Pons (tissue), 1 donor: ENCODE results near the gene SHISAL2A.
A peak's percentile ranks its signal among the peaks of the same experiment; 100 is the strongest.
"Not testable (repeated sequence)": the region's sequence is repeated elsewhere in the genome, so short reads cannot be mapped to it uniquely, and the experiment has no call there.

Experiments used
- DNase-seq: peaks from one replicate; pipeline ENCODE4 v3.0.0-alpha.2; 2016; ENCODE audit warnings: low spot score

The SHISAL2A gene

DNA sequence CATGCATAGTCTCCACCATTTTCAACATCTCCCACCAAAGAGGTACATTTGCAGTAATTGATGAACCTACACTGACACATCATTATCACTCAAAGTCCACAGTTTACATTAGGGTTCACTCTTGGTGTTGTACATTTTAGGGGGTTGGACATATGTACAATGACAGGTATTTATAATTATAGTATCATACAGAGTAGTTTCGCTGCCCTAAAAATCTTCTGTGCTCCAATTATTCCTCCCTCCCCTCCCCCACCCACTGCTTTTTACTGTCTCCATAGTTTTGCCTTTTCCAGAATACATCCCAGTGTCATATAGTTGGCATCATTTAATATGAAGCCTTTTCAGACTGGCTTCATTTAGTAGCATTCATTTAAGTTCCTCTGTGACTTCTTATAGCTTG is 51.6 kb downstream of the SHISAL2A start:
- no peak for DNase-seq

GRCh38 chr1:52686261-52686751 is 53.3 kb downstream of the SHISAL2A start:
- peak; percentile 72 for DNase-seq

DNA sequence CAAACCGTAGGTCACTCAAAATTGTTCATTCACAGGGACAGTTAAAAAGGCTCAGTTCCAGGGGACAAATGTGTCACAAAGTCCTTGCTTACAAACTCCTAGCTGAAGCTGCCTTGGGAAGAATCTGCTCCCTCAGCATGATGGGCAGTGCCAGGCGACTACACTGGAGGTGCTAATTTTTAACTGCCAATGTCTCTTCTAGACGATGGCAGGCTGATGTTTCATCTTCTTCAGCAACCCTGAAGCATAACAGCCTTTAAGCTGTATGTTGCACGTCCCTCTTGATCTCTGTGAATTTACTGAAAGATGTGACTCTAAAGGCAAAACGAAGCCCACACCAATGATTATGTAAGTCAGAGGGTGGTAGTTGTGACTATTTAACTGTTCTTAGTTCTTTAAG is 53.9 kb downstream of the SHISAL2A start:
- DNase-seq: no peak

GRCh38 chr1:52691821-52692220 is 58.9 kb downstream of the SHISAL2A start:
- DNase-seq: no peak

DNA sequence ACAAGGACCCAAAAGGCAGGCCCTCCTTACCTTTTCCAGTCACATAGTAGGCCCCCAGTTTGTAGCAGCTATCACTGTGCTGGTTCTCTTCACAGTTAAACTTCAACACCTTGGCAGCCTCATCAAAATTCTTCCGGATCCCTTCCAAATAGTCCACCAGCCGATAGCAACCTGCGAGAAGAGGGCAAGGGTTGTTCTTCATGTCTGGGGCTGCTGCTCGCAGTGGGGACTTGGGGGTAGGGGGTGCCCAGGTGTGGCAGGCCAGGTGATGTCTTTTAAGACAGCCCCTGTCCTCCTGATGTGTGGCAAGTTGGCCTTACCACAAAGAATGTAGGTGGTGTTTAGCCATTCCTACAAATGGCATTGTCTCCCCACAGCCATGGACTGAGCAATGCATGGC is 59.7 kb downstream of the SHISAL2A start:
- DNase-seq: no peak

DNA sequence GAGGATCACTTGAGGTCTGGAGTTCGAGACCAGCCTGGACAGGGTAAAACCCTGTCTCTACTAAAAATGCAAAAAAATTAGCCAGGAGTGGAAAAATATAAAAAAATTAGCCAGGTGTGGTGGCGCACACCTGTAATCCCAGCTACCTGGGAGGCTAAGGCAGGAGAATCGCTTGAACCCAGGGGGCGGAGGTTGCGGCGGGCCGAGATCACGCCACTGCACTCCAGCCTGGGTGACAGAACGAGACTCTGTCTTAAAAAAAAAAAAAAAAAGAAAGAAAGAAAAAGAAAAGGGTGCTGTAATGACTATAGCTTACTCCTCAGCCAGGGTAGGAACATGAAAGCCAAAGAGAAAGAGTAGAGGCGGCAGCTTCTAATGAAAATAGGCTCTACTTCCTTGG is 60.4 kb downstream of the SHISAL2A start:
- DNase-seq: not testable (repeated sequence)

- DNase-seq: no peak
These were observed 60.9 kb downstream of the SHISAL2A start for GRCh38 chr1:52693843-52694242.

DNA sequence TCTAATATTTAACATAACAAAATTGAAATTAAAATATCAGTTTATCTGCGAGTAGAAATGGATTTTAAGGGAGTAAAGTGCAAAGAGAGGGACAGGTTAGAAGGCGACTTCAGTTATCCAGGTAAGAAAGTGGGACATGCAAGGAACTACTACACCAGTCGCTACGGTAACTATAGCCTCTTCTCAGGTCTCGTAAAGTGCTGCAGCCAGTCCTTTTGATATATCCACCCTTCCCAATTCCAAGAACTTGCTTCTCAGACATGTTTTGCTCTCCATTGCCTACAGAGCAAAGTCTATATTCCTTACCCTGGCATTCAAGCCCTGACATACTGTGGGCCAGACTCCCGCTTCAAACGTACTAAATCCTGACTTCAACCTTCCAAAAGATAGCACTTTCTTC is 62.7 kb downstream of the SHISAL2A start:
- no peak for DNase-seq

GRCh38 chr1:52697795-52698674 is 65.1 kb downstream of the SHISAL2A start, which contains the start of gene COA7:
COA7 (minus strand) TSS chr1:52698347; CDS start chr1:52698326, 21 bp downstream.
- DNase-seq: peak; percentile 86

- peak; percentile 98 for DNase-seq
These were observed 70.2 kb downstream of the SHISAL2A start for GRCh38 chr1:52702886-52703787.

- DNase-seq: no peak
These were observed 73.2 kb downstream of the SHISAL2A start for GRCh38 chr1:52706136-52706670.
